Stimulated activated naive CD4-positive, alpha-beta T cell treated with Interleukin-2 at 50 U/mL for 16 hours (primary cell): ENCODE data around the gene GRIA1.
"Not testable (repeated sequence)": the region's sequence is repeated elsewhere in the genome, so short reads cannot be mapped to it uniquely, and the experiment has no call there.

Experiments used
- DNase-seq: peaks from one replicate; lab custom pipeline; 2025; lab: John Stamatoyannopoulos, UW

Gene GRIA1

GRCh38 chr5:153849303-153850113, 359.0 kb downstream of the GRIA1 start:
- not testable (repeated sequence) for DNase-seq

GRCh38 chr5:153860195-153860886, 369.9 kb downstream of the GRIA1 start:
- no peak for DNase-seq

GRCh38 chr5:153862906-153863305, 372.4 kb downstream of the GRIA1 start:
- DNase-seq: not testable (repeated sequence)
